ENCODE measurements around the gene THBD. TPM values are rescaled to one million over a fixed set of nuclear protein-coding genes. Genes with fewer than 3 reads are reported as not detected.

Gene THBD
- polyA plus RNA-seq, 3 donors: 5.3 to 7.8 (median 6.0) TPM

DNA sequence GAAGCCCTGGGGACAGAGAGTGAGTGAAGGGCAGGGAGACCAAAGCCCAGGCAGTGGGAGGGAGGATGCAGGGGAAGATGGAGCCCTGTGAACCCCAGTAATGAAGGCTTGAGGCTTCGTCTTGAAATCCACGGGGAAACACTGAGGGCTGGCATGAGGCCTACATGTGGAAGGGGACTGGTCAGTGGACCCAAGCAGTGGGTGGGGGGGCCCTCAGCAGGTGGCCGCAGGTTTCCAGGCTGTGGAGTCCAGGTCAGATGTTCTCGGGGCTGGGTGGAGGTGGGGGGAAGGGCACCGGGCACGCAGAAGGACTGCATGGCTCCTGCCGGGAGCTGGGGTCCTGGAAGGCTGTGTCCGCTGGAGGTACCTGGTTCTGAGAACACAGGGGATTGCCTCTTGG is 39.4 kb upstream of the THBD start:
- no peak for DNase-seq (ENCODE audit: extremely low read depth in 1 of 11, low read depth in 9 of 11, low spot score in 4 of 11)

DNA sequence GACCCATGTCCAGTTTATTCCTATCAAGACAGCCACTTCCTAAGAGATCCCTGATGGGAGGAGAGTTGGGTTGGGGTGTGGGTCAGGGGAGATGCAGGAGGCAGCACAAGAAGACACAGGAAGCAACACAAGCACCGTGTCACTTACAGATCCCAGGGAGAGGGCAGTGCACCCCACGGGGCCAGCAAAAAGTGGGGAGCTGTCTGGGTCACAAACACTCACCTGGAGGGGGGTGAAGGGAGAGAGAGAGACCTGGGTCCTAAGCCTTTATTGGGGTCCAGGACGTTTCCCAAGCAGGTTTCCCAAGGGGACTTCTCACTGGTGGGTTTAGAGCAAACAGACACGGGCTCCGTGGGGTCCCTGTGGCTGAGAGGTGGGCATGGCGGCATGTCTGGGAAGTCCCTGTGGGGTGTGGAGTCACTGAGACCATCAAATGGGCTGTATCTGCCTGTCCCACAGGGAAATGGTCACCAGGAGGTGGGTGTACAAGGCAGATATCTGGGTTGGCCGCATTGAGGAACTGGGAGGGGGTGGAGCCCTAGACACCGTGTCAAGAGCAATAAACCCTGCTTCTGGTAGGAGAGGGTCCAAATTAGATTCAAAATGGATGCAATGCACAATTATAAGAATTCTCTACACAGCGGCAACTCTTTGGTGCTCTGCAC is 38.2 kb upstream of the THBD start:
- no peak for DNase-seq (ENCODE audit: extremely low read depth in 1 of 11, low read depth in 9 of 11, low spot score in 4 of 11)

DNA sequence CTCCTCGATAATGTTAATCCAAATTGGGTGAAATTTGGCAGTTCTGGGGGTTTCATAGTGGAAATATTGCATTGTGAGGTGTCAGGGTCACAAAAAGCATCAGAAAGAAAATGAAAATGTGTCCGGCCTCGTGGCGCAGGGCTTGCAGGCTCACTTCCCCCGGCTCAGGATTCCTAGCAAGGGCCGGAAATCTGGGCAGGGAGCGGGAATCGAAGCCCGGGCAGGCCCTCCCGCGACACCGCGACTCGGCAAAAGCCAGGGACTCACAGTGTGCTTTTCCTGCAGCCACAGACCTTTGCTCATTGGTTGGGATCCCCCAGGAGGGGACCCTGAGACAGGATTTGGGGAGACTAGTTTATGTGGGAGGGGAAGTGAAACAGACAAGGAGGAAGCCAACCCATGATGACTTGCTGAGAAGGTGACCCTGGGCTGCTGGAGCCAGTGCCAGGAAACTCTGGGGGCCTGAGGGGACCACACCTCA is 37.5 kb upstream of the THBD start:
- DNase-seq (ENCODE audit: extremely low read depth in 1 of 11, low read depth in 9 of 11, low spot score in 4 of 11): no peak

DNA sequence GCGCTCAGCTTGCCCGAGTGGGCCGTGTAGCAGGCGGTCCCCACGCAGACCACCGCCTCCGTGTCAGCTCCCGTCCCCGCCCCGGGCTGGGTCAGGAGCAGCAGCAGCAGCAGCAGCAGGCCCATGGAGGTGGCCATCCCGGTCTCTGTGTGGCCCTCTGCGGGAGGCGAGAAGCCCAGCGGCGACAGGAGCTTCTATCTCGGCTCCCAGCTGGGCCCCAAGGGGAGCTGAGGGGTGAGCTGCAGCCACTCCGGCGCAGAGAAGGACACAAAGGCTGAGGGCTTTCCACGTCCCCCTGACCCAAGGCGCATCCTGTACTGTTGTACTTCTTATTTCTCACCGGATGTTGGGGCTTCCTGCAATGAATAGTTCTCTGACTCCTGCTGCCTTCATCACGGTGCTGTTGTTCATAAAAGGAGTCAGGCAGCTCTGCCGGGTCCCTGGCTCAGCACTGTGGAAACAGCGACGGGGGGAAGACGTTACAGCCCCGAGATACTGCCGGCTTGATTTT is 36.6 kb upstream of the THBD start, which contains the start of gene CD93:
Gene CD93, minus strand, starts transcription at position 269 of the 511 bp plus-strand sequence. Its CDS starts 132 bp downstream, at position 137.
- no peak for DNase-seq (ENCODE audit: extremely low read depth in 1 of 11, low read depth in 9 of 11, low spot score in 4 of 11)

DNA sequence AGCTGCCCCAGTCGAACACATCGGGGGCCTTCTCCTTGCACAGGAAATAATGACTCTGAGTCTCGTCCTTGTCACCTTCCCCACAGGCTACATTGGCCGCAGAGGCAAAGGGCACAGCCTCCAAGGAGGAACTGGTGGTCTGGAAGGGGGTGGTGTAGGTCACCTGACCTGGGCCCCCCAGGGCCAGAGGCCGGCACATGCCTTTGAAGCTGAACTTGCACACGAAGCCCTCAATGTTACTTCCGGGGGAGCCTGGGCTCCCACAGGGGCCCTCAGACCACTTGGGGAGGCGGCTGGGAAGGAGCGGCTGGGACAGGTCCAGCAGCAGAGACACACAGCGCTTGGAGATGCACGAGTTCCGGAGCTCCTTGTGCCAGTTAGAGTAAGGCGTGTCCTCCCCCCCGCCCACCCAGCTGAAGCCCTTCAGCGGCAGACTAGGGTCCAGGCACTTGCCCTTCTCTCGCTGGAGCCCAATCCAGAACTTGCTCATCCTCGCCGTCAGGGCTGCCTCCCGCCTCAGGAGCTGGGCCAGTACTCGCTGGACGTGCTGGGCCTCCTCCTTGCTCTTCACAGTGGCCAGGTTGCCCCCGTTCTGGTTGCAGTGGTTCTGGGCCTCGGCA is 36.1 kb upstream of the THBD start:
- DNase-seq (ENCODE audit: extremely low read depth in 1 of 11, low read depth in 9 of 11, low spot score in 4 of 11): no peak

DNA sequence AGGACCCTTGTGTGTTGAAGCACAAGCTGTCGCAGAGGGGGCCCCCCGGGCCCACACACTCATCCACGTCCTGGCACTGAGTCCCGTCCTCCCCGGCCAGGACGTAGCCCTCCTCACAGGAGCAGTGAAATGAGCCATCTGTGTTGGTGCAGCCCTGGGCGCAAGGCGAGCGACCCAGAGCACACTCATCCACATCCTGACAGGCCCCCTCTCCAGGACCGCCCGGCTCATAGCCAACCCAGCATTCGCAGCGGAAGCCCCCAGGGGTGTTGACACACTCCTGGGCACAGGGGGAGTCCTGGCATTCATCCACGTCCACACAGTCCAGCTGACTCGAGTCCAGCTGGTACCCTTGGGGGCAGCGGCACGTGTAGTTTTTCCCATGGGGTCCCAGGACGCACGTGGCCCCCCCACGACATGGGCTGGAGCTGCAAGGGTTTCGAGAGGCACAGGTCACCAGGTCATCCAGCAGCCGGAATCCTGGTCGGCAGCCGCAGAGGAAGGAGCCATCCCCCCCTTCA is 35.4 kb upstream of the THBD start:
- DNase-seq (ENCODE audit: extremely low read depth in 1 of 11, low read depth in 9 of 11, low spot score in 4 of 11): no peak

DNA sequence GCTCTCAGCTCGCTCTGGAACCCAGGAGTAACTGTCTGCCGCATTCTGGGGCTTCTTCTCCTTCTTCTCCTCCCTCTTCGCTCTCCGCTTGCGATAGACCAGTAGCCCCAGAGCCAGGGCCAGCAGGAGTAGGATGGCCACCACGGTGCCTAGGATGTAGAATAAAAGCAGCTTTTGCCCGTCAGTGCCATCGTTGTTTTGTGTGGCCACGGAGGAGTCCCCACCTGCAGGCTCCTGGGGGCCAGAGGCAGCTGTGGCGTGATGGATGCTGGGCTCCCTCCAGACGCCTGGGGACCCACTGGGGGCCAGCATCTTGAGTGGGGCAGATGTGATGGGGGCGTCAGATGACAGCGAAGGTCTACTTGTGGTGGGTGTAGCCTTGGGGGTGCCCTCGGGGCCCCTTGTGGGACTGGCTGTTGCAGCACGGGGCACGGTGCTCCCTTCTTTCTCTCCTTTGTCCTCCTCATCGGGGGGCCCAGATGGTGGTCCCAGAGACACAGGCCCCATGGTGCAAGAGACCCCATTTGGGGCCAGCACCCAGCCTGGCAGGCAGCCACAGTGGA is 34.9 kb upstream of the THBD start:
- no peak for DNase-seq (ENCODE audit: extremely low read depth in 1 of 11, low read depth in 9 of 11, low spot score in 4 of 11)

DNA sequence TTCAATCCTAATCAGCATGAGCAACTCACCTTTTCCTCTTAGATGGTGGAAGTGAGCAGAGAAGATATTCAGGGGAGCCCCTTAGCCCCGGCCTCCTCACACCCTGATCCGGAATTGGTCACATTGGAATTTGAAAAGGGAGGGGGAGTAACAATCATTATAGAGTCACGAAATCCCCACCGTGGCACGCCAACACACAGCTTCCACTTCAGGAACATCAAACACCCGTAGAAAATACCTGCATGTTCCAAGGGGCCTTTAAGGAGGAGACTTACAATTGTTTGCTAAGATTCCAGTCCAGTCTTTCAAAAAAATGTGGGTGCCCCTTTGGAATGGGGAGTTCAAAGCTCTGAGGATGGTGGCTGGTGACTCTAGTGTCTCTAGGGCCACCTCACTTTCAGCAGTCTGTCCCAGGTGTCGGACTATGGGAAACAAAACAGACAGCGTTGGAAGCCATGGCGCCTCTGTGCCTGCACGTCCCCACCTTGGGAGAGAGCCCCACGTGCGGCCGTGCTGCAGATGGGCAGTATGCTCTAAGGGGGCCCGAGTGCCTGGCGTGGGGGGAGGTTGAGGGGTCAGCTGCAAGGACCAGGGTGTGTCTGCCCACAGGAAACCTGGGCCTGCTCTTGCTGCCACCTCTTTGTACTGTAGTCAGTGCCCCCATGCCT is 34.2 kb upstream of the THBD start:
- DNase-seq (ENCODE audit: extremely low read depth in 1 of 11, low read depth in 9 of 11, low spot score in 4 of 11): no peak

DNA sequence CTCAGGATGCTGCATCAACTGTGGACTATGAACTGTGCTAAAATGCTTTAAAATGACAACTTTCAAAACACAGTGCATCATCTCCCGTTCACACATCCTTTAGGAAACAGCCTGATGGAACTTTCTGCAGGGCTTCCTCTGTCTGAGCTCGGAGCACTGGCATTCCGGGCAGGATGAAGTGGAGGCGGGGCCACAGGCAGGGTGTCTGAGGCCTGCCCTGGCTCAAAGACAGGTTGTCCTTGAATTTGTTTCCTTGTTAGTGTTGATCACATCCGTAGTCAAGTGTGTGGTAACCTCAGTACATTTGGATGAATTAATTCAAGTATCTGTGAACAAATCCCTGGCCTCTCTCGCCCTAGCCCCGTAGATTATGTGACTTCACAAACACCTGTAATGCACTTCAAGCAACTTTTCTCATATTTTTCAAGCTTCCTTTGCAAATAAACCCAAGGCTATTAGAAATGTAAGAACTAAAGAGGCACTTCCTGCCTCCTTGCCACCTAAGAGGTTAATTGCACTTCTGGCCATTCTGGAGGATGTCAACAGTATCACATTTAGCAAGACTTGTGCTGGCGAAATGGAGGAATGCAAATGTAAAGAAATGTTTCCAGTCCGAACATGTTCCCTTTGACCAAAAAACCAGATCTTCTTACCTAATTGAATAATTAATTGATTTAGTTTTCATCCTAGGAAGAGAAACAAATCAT is 33.5 kb upstream of the THBD start:
- DNase-seq (ENCODE audit: extremely low read depth in 1 of 11, low read depth in 9 of 11, low spot score in 4 of 11): no peak

DNA sequence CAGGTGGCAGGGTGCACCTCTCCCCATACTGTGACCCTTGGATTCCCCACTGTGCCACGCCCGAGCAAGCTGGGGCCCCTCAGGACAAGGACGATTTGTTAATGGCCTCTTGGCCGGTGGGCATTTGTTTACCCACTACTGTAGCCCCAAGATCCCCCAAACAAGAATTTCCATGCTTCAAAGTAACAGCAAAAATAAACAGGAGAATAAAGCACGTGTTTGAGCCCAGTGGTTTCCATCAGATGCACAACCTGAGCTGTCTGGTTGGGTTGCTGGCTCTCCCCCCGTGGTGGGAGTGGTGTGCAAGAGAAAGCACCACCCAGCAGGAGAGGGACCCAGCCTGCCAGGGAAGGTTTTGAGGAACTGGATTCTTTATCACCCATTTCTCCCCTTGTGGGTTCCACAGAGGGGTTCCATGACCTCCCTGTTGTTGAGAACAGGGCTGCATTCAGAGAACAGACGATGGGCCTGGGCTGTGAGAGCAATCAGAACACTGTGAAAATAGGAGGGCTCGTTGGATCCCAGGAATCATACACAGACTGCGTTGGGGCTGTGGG is 31.9 kb upstream of the THBD start:
- DNase-seq (ENCODE audit: extremely low read depth in 1 of 11, low read depth in 9 of 11, low spot score in 4 of 11): no peak

DNA sequence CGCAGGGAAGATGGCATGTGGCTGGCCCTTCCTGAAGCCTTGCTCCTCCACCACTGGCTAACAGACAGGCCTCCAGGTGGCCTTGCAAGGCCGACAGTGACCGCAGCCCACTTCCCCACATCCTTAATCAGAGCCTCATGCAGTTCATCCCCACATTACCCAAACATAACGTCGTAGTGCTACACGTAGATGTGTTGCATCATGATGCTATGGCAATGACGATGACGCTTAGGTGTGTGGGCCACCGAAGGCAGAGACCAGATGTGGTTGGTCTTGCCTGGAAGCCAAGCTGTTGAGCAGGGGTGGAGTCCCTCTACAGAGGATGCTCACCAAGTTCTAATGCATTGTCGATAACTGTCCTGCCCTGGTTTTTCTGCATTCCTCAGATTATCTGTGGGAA is 31.0 kb upstream of the THBD start:
- no peak for DNase-seq (ENCODE audit: extremely low read depth in 1 of 11, low read depth in 9 of 11, low spot score in 4 of 11)

DNA sequence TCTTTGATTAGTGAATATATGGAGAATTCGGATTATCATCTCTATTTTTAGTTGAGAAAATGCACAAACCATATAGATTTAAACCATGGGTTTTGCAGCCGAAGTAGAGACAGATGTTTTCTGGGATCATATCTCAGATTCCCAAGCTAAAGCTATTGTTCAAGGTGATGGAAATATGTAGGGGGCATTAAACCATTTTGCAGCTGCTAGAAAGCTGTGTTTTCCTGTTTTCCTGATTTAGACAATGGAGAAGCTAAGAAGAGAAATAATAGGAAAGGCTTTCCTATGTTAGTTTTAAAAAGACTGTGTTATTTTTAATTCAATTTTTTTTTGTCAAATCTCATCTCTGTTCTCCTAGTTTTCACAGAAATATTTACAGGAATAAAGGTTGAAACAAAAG is 30.5 kb upstream of the THBD start:
- no peak for DNase-seq (ENCODE audit: extremely low read depth in 1 of 11, low read depth in 9 of 11, low spot score in 4 of 11)

DNA sequence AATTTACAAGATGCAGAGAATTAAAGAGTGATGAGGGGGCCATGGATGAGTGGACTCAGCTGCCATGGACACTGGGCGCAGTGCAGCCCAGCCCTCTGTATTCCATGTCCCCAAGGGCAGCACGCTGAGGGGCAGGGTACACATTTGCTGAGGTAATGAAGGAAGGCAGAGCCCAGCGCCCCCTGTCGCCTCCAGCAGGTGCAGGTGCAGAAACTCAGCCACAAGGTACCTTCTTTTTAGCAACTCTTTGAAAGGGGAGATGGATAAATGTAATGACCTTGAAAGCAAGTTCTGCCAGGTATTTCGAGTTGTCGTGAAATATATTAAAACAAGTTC is 29.5 kb upstream of the THBD start:
- no peak for DNase-seq (ENCODE audit: extremely low read depth in 1 of 11, low read depth in 9 of 11, low spot score in 4 of 11)

DNA sequence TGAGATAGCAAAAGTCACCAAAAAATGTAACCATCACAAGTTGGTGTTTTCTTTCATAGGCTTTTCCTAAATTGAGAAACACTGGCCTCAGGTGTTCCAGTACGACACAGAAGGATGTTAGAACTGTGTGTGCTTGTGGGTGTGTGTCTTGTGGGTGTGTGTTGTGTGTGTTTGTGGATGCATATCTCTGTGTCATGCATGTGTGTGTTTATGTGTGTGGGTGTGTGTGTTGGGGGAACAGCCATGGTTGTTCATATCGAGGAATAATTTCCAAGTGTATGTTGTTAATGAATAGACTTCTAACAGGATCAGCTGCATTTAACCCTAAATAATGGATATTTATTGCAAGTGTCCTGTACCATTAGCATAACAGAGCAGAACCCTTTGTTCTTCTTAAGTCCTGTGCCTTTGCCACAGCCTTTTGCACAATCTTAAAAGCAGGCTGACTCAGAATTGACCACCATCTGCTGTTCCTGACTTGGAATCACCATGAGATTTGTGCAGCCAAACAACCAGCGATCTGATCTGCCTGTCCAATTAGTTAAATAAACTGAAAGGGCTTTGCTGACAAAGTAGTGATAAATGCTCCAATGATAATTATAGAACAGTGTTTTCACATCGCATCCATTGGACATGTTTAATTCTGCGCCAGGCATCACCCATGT is 29.0 kb upstream of the THBD start:
- no peak for DNase-seq (ENCODE audit: extremely low read depth in 1 of 11, low read depth in 9 of 11, low spot score in 4 of 11)

DNA sequence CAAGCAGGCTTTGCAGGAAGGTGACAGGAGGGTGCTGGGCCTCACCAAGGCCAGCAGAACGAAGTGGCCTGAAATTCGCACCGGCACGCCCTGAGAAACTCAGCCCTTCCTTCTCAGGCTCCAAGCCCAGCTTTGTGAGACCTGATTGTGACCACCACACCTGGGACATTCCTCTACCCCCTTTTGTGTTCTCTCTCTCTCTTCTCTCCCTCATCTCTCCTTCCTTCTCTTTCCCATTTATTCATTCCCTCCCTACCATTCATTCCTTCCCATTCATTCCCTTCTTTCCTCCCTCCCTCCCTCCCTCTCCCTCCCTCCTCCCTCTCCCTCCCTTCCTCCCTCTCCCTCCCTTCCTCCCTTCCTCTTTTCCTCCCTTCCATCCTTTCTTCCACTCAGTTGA is 27.8 kb upstream of the THBD start:
- no peak for DNase-seq (ENCODE audit: extremely low read depth in 1 of 11, low read depth in 9 of 11, low spot score in 4 of 11)

DNA sequence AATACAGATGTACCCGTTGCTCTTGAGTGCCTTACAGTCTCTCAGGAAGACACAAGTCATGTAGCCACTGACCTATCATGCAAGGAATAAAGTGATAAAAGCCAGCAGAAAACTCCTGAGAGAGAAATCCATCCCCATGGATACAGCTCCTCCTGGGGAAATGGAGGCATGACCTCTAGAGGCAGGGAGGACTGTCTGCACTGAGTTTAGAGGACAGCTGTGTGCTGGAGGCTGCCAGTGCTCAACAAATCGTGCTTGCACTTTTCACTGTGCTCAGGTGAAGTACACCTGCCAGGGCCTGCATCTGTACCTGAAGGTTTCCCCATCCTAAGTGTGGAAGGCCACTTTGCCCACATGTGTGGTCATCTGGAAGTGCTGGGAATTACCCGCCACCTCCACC is 24.6 kb upstream of the THBD start:
- no peak for DNase-seq (ENCODE audit: extremely low read depth in 1 of 11, low read depth in 9 of 11, low spot score in 4 of 11)

DNA sequence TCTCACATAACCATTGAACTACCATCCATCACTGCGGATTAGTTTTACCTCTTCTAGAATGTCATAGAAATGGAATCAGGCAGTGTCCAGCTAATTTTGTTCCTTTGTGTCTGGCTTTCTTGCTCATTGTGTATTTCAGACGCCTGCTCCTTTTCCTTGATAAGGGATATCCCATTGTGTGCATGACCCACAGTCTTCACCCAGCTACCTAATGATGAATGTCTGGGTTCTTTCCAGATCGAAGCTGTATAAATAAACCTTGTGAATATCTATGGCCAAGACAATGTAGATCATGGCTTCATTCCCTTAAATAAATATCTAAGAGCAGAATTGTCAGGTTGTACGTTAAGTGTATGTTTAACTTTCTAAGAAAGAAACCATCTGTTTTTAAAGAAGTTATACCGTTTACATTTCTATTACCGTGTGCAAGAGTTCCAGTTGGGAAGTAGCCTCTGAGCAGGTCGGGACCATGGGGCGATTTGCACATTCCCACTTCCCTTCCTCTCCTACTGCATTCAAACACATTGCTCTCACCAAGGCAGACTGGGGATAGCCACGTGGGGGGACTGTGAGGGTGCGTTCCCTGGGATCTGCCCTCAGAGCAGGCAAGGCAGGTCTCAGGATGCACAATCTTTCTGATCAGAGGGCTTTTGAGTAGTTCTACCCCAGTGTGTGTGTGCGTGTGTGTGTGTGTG is 23.6 kb upstream of the THBD start:
- DNase-seq (ENCODE audit: extremely low read depth in 1 of 11, low read depth in 9 of 11, low spot score in 4 of 11): no peak

DNA sequence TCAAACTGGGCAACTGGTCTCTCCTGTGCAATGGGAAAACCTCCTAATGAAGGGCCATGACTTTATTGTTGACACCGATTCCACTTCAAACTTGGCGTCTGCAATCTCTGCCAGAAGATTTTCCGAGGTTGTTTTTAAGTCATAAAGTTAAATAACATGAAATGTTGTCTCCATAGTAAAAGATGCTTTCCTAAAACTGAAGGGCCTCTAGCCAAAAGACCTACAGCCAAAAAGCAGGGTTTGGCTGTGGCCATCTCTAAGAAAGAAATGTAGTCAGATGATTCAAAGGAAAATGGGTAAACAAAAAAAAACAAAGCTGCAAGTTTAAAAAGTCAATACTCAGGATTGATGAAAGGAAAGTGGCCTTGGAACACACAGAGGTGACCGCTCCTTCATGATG is 22.5 kb upstream of the THBD start:
- DNase-seq (ENCODE audit: extremely low read depth in 1 of 11, low read depth in 9 of 11, low spot score in 4 of 11): no peak

Measured in renal cortex interstitium (tissue), 11 donors.